IMR-90 (cell line): ENCODE results near the gene TMEM45B. TPM values are rescaled to one million over a fixed set of nuclear protein-coding genes. Genes with fewer than 3 reads are reported as not detected.
"Not testable (repeated sequence)": the region's sequence is repeated elsewhere in the genome, so short reads cannot be mapped to it uniquely, and the experiment has no call there.

Source experiments
- ATAC-seq: fragments of 200-7000 bp; cut with Tn5 transposase; 2 replicates; pipeline ENCODE4 v1.9.1; 2020; ENCODE audit warnings: low read depth, mild to moderate bottlenecking, moderate library complexity
- BruUV-seq: library from RNA; stranded (reverse); fragments of 400-500 nt; replicated peaks from 2 replicates; lab custom pipeline; 2021; lab: Mats Ljungman, UMichigan
- CTCF ChIA-PET: fragments of 300-600 bp; formaldehyde crosslinking; extraction: SDS; loops from one replicate; lab custom pipeline; 2021; ENCODE audit warnings: antibody characterized with exemption; lab: Yijun Ruan, JAX
- POLR2A ChIA-PET: fragments of 300-600 bp; sonication (Branson Sonifier 250); formaldehyde crosslinking; loops from one replicate; lab custom pipeline; 2022; ENCODE audit warnings: antibody characterized with exemption; ENCODE audit not compliant: unreplicated experiment; lab: Charles Lee
- DNase-seq: peaks from one replicate; pipeline ENCODE4 v3.0.0; 2013
- H2AFZ ChIP-seq: replicated peaks from 2 replicates; pipeline ENCODE3; 2013; ENCODE audit warnings: low read length, mild to moderate bottlenecking; ENCODE audit not compliant: poor library complexity
- H2AK5ac ChIP-seq: 2 replicates; pipeline ENCODE4 v1.6.1; 2013; ENCODE audit warnings: low read depth, low read length, inconsistent platforms
- H2AK9ac ChIP-seq: replicated peaks from 2 replicates; pipeline ENCODE3; 2013; ENCODE audit warnings: mild to moderate bottlenecking, low read depth, low read length, moderate library complexity; ENCODE audit not compliant: poor library complexity
- H2BK120ac ChIP-seq: 2 replicates; pipeline ENCODE4 v1.6.1; 2013; ENCODE audit warnings: low read depth, low read length, inconsistent platforms
- H2BK15ac ChIP-seq: 3 replicates; pipeline ENCODE4 v1.6.1; 2013; ENCODE audit warnings: low read depth, low read length, inconsistent platforms
- H2BK20ac ChIP-seq: 2 replicates; pipeline ENCODE4 v1.6.1; 2013; ENCODE audit warnings: low read depth, mild to moderate bottlenecking, inconsistent platforms, low read length, moderate library complexity
- H2BK5ac ChIP-seq: 2 replicates; pipeline ENCODE4 v1.6.1; 2013; ENCODE audit warnings: mild to moderate bottlenecking, low read depth, low read length, inconsistent platforms; ENCODE audit not compliant: poor library complexity, severe bottlenecking
- H3K14ac ChIP-seq: replicated peaks from 2 replicates; pipeline ENCODE4 v1.6.1; 2013; ENCODE audit warnings: low read depth, low read length, inconsistent platforms
- H3K18ac ChIP-seq: 2 replicates; pipeline ENCODE4 v1.6.1; 2013; ENCODE audit warnings: low read depth, low read length, control low read depth
- H3K23ac ChIP-seq: 2 replicates; pipeline ENCODE4 v1.6.1; 2013; ENCODE audit warnings: low read depth, low read length, inconsistent platforms
- H3K27ac ChIP-seq: 2 replicates; pipeline ENCODE4 v1.5.1; 2013; ENCODE audit warnings: mild to moderate bottlenecking, control low read depth, low read length; ENCODE audit not compliant: insufficient read depth
- H3K27me3 ChIP-seq: 2 replicates; pipeline ENCODE4 v1.6.1; 2013; ENCODE audit warnings: low read length; ENCODE audit not compliant: control insufficient read depth, insufficient read depth
- H3K36me3 ChIP-seq: 2 replicates; pipeline ENCODE4 v1.6.1; 2013; ENCODE audit warnings: low read length, mixed read lengths; ENCODE audit not compliant: control insufficient read depth, insufficient read depth
- H3K4ac ChIP-seq: 2 replicates; pipeline ENCODE4 v1.6.1; 2013; ENCODE audit warnings: low read depth, low read length, inconsistent platforms
- H3K4me1 ChIP-seq: 2 replicates; pipeline ENCODE4 v1.6.1; 2013; ENCODE audit warnings: low read length, mixed read lengths; ENCODE audit not compliant: control insufficient read depth, insufficient read depth
- H3K4me2 ChIP-seq: 2 replicates; pipeline ENCODE4 v1.6.1; 2013; ENCODE audit warnings: low read depth, mild to moderate bottlenecking, control low read depth, low read length, moderate library complexity
- H3K4me3 ChIP-seq: 2 replicates; pipeline ENCODE4 v1.5.1; 2013; ENCODE audit warnings: low read depth, mild to moderate bottlenecking, control low read depth, low read length, moderate library complexity; ENCODE audit not compliant: insufficient read depth
- H3K56ac ChIP-seq: 2 replicates; pipeline ENCODE4 v1.6.1; 2013; ENCODE audit warnings: low read length, inconsistent platforms; ENCODE audit not compliant: insufficient read depth; ENCODE audit errors: extremely low read depth
- H3K79me1 ChIP-seq, 2 experiments: 2 replicates each; pipeline ENCODE4 v1.6.1; 2013; ENCODE audit warnings: low read length in 2 of 2, inconsistent platforms in 1 of 2, low read depth in 1 of 2
- H3K9ac ChIP-seq: 2 replicates; pipeline ENCODE4 v1.6.1; 2013; ENCODE audit warnings: low read depth, low read length, control low read depth
- H3K9me1 ChIP-seq: 2 replicates; pipeline ENCODE4 v1.6.1; 2013; ENCODE audit warnings: low read length, inconsistent platforms; ENCODE audit not compliant: insufficient read depth
- H3K9me3 ChIP-seq: 2 replicates; pipeline ENCODE4 v1.6.1; 2013; ENCODE audit warnings: low read length; ENCODE audit not compliant: control insufficient read depth, insufficient read depth
- H4K20me1 ChIP-seq: 2 replicates; pipeline ENCODE4 v1.6.1; 2013; ENCODE audit warnings: low read length, inconsistent platforms; ENCODE audit not compliant: insufficient read depth
- H4K5ac ChIP-seq: 2 replicates; pipeline ENCODE4 v1.6.1; 2013; ENCODE audit warnings: mild to moderate bottlenecking, low read depth, low read length, control low read depth
- H4K8ac ChIP-seq, 2 experiments: 2 replicates each; pipeline ENCODE4 v1.6.1; 2013; ENCODE audit warnings: low read depth in 2 of 2, low read length in 2 of 2, control low read depth in 1 of 2, inconsistent platforms in 1 of 2
- H4K91ac ChIP-seq: 2 replicates; pipeline ENCODE4 v1.6.1; 2013; ENCODE audit warnings: low read depth, low read length, inconsistent platforms; ENCODE audit not compliant: insufficient read depth
- CTCF ChIP-seq: conservative IDR thresholded peaks from 2 replicates; pipeline ENCODE4 v1.5.1; 2012; ENCODE audit warnings: mild to moderate bottlenecking, low read depth, low read length, improper control_type of control experiment
- ELK1 ChIP-seq: fragments of 150-350 bp; IDR thresholded peaks from 2 replicates; pipeline ENCODE4 v1.6.1; 2016; ENCODE audit warnings: low read depth, mild to moderate bottlenecking, low read length, moderate library complexity, borderline replicate concordance
- WGBS, 2 experiments: methylation state at CpG; one replicate each; pipeline versions ENCODE4 v1.1.5 to v1.1.7; 2013; ENCODE audit warnings: missing lambda C conversion rate in 2 of 2; ENCODE audit not compliant: insufficient read length in 1 of 2; ENCODE audit errors: extremely low coverage in 2 of 2; 5-methylcytosine and 5-hydroxymethylcytosine counted together
- dilution Hi-C: fragments of 300-500 bp; cut with HindIII; formaldehyde crosslinking; loops from one replicate; pipeline ENCODE4 v1.14.3; 2018; ENCODE audit warnings: low sequenced_read_pairs; ENCODE audit not compliant: unreplicated experiment
- in situ Hi-C: fragments of 300-500 bp; cut with MboI; formaldehyde crosslinking; loops from 3 replicates; pipeline ENCODE4 v1.14.3; 2019; ENCODE audit warnings: low sequenced_read_pairs, inconsistent platforms, mixed read lengths
- intact Hi-C: fragments of 100-400 bp; cut with micrococcal nuclease; formaldehyde crosslinking; loops from 2 replicates; pipeline ENCODE4 v1.10.0; 2022
- polyA plus RNA-seq, 3 experiments: library from polyadenylated mRNA; depleted of rRNA; stranded (reverse); fragments of >200 nt; gene quantifications; 2 replicates each; pipeline ENCODE4 v1.2.3, GENCODE V29; 2012; ENCODE audit warnings: low replicate concordance in 1 of 3
- total RNA-seq: library from RNA; depleted of rRNA; stranded (reverse); fragments of >200 nt; gene quantifications from 2 replicates; pipeline ENCODE4 v1.2.3, GENCODE V29; 2012

TMEM45B gene
- total and polyA plus RNA-seq, 2 of the 4 experiments (the other 2 are of a cell fraction): not detected

GRCh38 chr11:129804012-129804411 lies 11.6 kb upstream of the TMEM45B start:
- H3K27me3 ChIP-seq: 0 out of 2 replicates have a peak, but pooled peaks cover 2% of the 10 kb centered on the region
- H3K9ac ChIP-seq: no peak overlapping the region
- ChIA-PET POLR2A (no interaction called here), CTCF (no interaction called here)
- no peak overlapping the region for H2AFZ ChIP-seq
- ATAC-seq (no peak), DNase-seq (no peak)
- no peaks in the 10 kb centered on the region for H3K9me1 ChIP-seq
- H2BK20ac ChIP-seq: no peak overlapping the region
- H3K23ac ChIP-seq: no peak overlapping the region
- H3K4ac ChIP-seq: no peak overlapping the region
- no peaks in the 10 kb centered on the region for H3K9me3 ChIP-seq
- H2BK15ac ChIP-seq: no peak overlapping the region
- no peak overlapping the region for H2BK120ac ChIP-seq
- H3K4me2 ChIP-seq: no peak overlapping the region
- H3K56ac ChIP-seq: no peak overlapping the region
- dilution Hi-C loops: no loop called here
- in situ Hi-C loops: no loop called here
- no peak overlapping the region for H2AK9ac ChIP-seq
- no peaks in the 10 kb centered on the region for H3K4me1 ChIP-seq
- no peak for TF ChIP-seq CTCF
- no peak for TF ChIP-seq ELK1
- no peak overlapping the region for H4K91ac ChIP-seq
- H4K5ac ChIP-seq: no peak overlapping the region
- H2AK5ac ChIP-seq: no peak overlapping the region
- no peak overlapping the region for H3K14ac ChIP-seq
- no peaks in the 10 kb centered on the region for H4K20me1 ChIP-seq
- 22% methylated on average over 2 of the region's 3 CpGs; no CpG with 5 or more reads in 1 of the 2 experiments for WGBS, 2 experiments
- no TSS peak for BruUV-seq
- H4K8ac ChIP-seq: no peak overlapping the region
- H3K36me3 ChIP-seq: no peaks in the 10 kb centered on the region
- intact Hi-C loops: no loop called here
- H3K18ac ChIP-seq: no peak overlapping the region
- H3K27ac ChIP-seq: no peak overlapping the region
- H3K79me1 ChIP-seq: no peaks in the 10 kb centered on the region
- H2BK5ac ChIP-seq: no peak overlapping the region
- no peak overlapping the region for H3K4me3 ChIP-seq

DNA sequence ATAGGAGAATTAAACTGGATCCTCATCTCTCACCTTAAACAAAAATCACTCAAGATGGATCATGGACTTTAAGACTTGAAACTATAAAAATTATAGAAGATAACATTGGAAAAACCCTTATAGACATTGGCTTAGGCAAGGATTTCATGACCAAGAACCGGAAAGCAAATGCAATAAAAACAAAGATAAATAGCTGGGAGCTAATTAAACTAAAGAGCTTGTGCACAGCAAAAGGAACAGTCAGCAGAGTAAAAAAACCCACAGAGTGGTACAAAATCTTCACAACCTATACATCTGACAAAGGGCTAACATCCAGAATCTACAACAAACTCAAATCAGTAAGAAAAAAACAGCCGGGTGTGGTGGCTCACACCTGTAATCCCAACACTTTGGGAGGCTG lies 7.4 kb upstream of the TMEM45B start:
- H4K8ac ChIP-seq, intact Hi-C loops, H4K91ac ChIP-seq, DNase-seq, in situ Hi-C loops, H3K56ac ChIP-seq, H3K4me1 ChIP-seq, POLR2A ChIA-PET, H3K9ac ChIP-seq, H2BK15ac ChIP-seq, H2AK5ac ChIP-seq, CTCF ChIA-PET, ATAC-seq, H3K9me1 ChIP-seq, H2BK120ac ChIP-seq, H3K4ac ChIP-seq, BruUV-seq, H2AFZ ChIP-seq, H3K23ac ChIP-seq, H2AK9ac ChIP-seq, dilution Hi-C loops, H2BK5ac ChIP-seq, H3K36me3 ChIP-seq, H3K4me3 ChIP-seq, H3K18ac ChIP-seq, H2BK20ac ChIP-seq, H3K14ac ChIP-seq, H3K4me2 ChIP-seq, H3K9me3 ChIP-seq, H3K27ac ChIP-seq, H4K20me1 ChIP-seq, H3K79me1 ChIP-seq, H3K27me3 ChIP-seq, H4K5ac ChIP-seq: not testable (repeated sequence)
- WGBS, 2 experiments: no CpG with 5 or more reads among the region's 2 CpGs
